ENCODE measurements around the gene TTLL11. TPM values are rescaled to one million over a fixed set of nuclear protein-coding genes. Genes with fewer than 3 reads are reported as not detected.
A peak's percentile ranks its signal among the peaks of the same experiment; 100 is the strongest.

The TTLL11 gene
- total RNA-seq, 4 donors from 2014 or later: 12.3 to 20.5 (median 15.3) TPM

GRCh38 chr9:121910491-121911040 is 182.5 kb downstream of the TTLL11 start:
- H3K27me3 ChIP-seq: no peaks in the 10 kb centered on the region
- in situ Hi-C loops (cut with MboI; ENCODE audit: low sequenced_read_pairs in 4 of 4) (no loop called here), intact Hi-C loops (cut with DNase I; ENCODE audit: low total_unique reads) (no loop called here)
- H3K27ac ChIP-seq: no peak overlapping the region
- H3K9me3 ChIP-seq: no peaks in the 10 kb centered on the region
- no peaks in the 10 kb centered on the region for H3K4me1 ChIP-seq
- TF ChIP-seq CTCF (IDR thresholded peaks at IDR 0.05 in 4 of 5, conservative IDR thresholded peaks at IDR 0.05 in 1 of 5) (no peak), POLR2A (IDR thresholded peaks at IDR 0.05) (no peak)
- no peaks in the 10 kb centered on the region for H3K36me3 ChIP-seq
- DNase-seq (no peak), ATAC-seq (no peak)
- H3K4me3 ChIP-seq: no peak overlapping the region

- no peaks in the 10 kb centered on the region for H3K9me3 ChIP-seq
- no peak overlapping the region for H3K4me3 ChIP-seq
- TF ChIP-seq CTCF (IDR thresholded peaks at IDR 0.05 in 4 of 5, conservative IDR thresholded peaks at IDR 0.05 in 1 of 5) (no peak), POLR2A (IDR thresholded peaks at IDR 0.05) (no peak)
- intact Hi-C loops (cut with DNase I; ENCODE audit: low total_unique reads): no loop called here
- in situ Hi-C loops (cut with MboI; ENCODE audit: low sequenced_read_pairs in 4 of 4): no loop called here
- H3K27ac ChIP-seq: no peak overlapping the region
- H3K4me1 ChIP-seq: peaks cover 9 to 13% of the 10 kb centered on the region in 2 donors
- no peak for DNase-seq
- H3K36me3 ChIP-seq: no peaks in the 10 kb centered on the region
- no peaks in the 10 kb centered on the region for H3K27me3 ChIP-seq
- no peak for ATAC-seq
Measured at GRCh38 chr9:121909111-121909510, 184.0 kb downstream of the TTLL11 start.

- H3K4me3 ChIP-seq: no peak overlapping the region
- H3K27me3 ChIP-seq: no peaks in the 10 kb centered on the region
- TF ChIP-seq CTCF (IDR thresholded peaks at IDR 0.05 in 4 of 5, conservative IDR thresholded peaks at IDR 0.05 in 1 of 5) (no peak), POLR2A (IDR thresholded peaks at IDR 0.05) (no peak)
- peaks cover 19 to 20% of the 10 kb centered on the region in 2 donors for H3K4me1 ChIP-seq
- no peaks in the 10 kb centered on the region for H3K9me3 ChIP-seq
- H3K36me3 ChIP-seq: no peaks in the 10 kb centered on the region
- ATAC-seq (peak in 1 of 2 donors; percentile 35), DNase-seq (no peak)
- intact Hi-C loops (cut with DNase I; ENCODE audit: low total_unique reads): no loop called here
- in situ Hi-C loops (cut with MboI; ENCODE audit: low sequenced_read_pairs in 4 of 4): no loop called here
- H3K27ac ChIP-seq: peak overlapping the region; percentile 6 to 47 (median 34)
Measured at GRCh38 chr9:121906074-121906870, 186.8 kb downstream of the TTLL11 start.

GRCh38 chr9:121902461-121903135 is 190.5 kb downstream of the TTLL11 start:
- TF ChIP-seq CTCF (IDR thresholded peaks at IDR 0.05 in 4 of 5, conservative IDR thresholded peaks at IDR 0.05 in 1 of 5): no peak
- no peak for TF ChIP-seq POLR2A (IDR thresholded peaks at IDR 0.05)
- Histone ChIP-seq H3K9me3 (no peaks in the 10 kb centered on the region), H3K4me1 (peaks cover 23 to 27% of the 10 kb centered on the region in 2 donors), H3K27me3 (no peaks in the 10 kb centered on the region), H3K4me3 (no peak overlapping the region), H3K36me3 (no peaks in the 10 kb centered on the region), H3K27ac (peak overlapping the region; percentile 39 to 48 (median 47))
- ATAC-seq (peak; percentile 18 to 38), DNase-seq (no peak)
- in situ Hi-C loops (cut with MboI; ENCODE audit: low sequenced_read_pairs in 4 of 4): no loop called here
- intact Hi-C loops (cut with DNase I; ENCODE audit: low total_unique reads): no loop called here
